K562 (cell line): ENCODE results near the gene UBE2D3. TPM values are rescaled to one million over a fixed set of nuclear protein-coding genes. Genes with fewer than 3 reads are reported as not detected.

Source experiments
- ESRRB ChIP-seq: fragments of 250-450 bp; sonication (Bioruptor Pico); IDR thresholded peaks from 2 replicates; pipeline ENCODE4 v1.5.0; 2020; ENCODE audit warnings: mild to moderate bottlenecking, moderate library complexity, borderline replicate concordance
- HDAC3 ChIP-seq: fragments of 450-650 bp; IDR thresholded peaks from 2 replicates; pipeline ENCODE4 v1.6.1; 2018; ENCODE audit warnings: borderline replicate concordance, mild to moderate bottlenecking, moderate library complexity; ENCODE audit not compliant: partially characterized antibody
- LCOR ChIP-seq: sonication (generic); formaldehyde crosslinking; IDR thresholded peaks from 2 replicates; pipeline ENCODE4 v1.8.0; 2022; ENCODE audit warnings: mild to moderate bottlenecking, missing genetic modification reagents
- MAZ ChIP-seq, 2 experiments: fragments of 450-650 bp in 1 of 2; sonication (generic) in 1 of 2; formaldehyde crosslinking; IDR thresholded peaks in 1 of 2; conservative IDR thresholded peaks in 1 of 2; 2 replicates each; pipeline versions ENCODE4 v1.4.0 to v1.5.0; 2020; ENCODE audit warnings: mild to moderate bottlenecking in 1 of 2, missing genetic modification reagents in 1 of 2
- MECOM ChIP-seq: fragments of 250-450 bp; sonication (Bioruptor Pico); IDR thresholded peaks from 2 replicates; pipeline ENCODE4 v1.8.0; 2022; ENCODE audit warnings: inconsistent platforms
- NEUROD1 ChIP-seq: fragments of 150-350 bp; IDR thresholded peaks from 2 replicates; pipeline ENCODE4 v1.6.1; 2014; ENCODE audit warnings: borderline replicate concordance, low read length, low read depth; ENCODE audit not compliant: partially characterized antibody
- PHF20 ChIP-seq: fragments of 450-650 bp; IDR thresholded peaks from 2 replicates; pipeline ENCODE4 v1.6.1; 2018; ENCODE audit not compliant: partially characterized antibody
- SMAD2 ChIP-seq: fragments of 150-350 bp; IDR thresholded peaks from 2 replicates; pipeline ENCODE4 v1.6.1; 2014; ENCODE audit warnings: low read depth, mild to moderate bottlenecking, low read length
- TCF7L2 ChIP-seq: fragments of 150-350 bp; IDR thresholded peaks from 2 replicates; pipeline ENCODE4 v1.6.1; 2016; ENCODE audit warnings: low read depth, mild to moderate bottlenecking, low read length, moderate library complexity
- ZFPM2 ChIP-seq: fragments of 250-450 bp; sonication (Bioruptor Pico); IDR thresholded peaks from 2 replicates; pipeline ENCODE4 v1.5.1; 2022; ENCODE audit warnings: mild to moderate bottlenecking
- ZNF23 ChIP-seq: fragments of 250-450 bp; sonication (Bioruptor Pico); IDR thresholded peaks from 2 replicates; pipeline ENCODE4 v1.4.0; 2020; ENCODE audit warnings: mild to moderate bottlenecking
- ZNF507 ChIP-seq: conservative IDR thresholded peaks from 2 replicates; pipeline ENCODE4 v1.6.1; 2017; ENCODE audit warnings: missing genetic modification characterization, missing compliant biosample characterization
- ZNF668 ChIP-seq: fragments of 250-450 bp; sonication (Bioruptor Pico); IDR thresholded peaks from 2 replicates; pipeline ENCODE4 v1.8.0; 2022; ENCODE audit warnings: mild to moderate bottlenecking, inconsistent platforms
- ZZZ3 ChIP-seq: fragments of 450-650 bp; IDR thresholded peaks from 2 replicates; pipeline ENCODE4 v1.6.1; 2016; ENCODE audit warnings: antibody characterized with exemption, mild to moderate bottlenecking, moderate library complexity
- polyA plus RNA-seq, 8 experiments: library from polyadenylated mRNA; depleted of rRNA in 4 of 8; stranded (reverse) in 5 of 8; unstranded in 3 of 8; fragments of >200 nt; fragmentation: Nextera tagmentation in 2 of 8; fragmentation: Illumina TruSeq in 1 of 8; extraction: Ambion mirVana in 2 of 8; extraction: Trizol in 1 of 8; gene quantifications; 2 replicates each; pipeline versions ENCODE4 v1.2.1 to v1.2.3, GENCODE V29; 2011 to 2014; ENCODE audit warnings: inconsistent platforms in 1 of 8, missing spikeins in 1 of 8
- total RNA-seq, 7 experiments: library from RNA; depleted of rRNA in 6 of 7; stranded (reverse); fragments of >200 nt in 6 of 7; fragmentation: Illumina TruSeq in 2 of 7; extraction: Trizol in 2 of 7; gene quantifications; 2 replicates each; pipeline versions ENCODE4 v1.2.1 to v1.2.3, GENCODE V29; 2011 to 2021; ENCODE audit warnings: low replicate concordance in 1 of 7
- TF ChIP-seq, protein P1 (sequence below): fragments of 200-800 bp; sonication (Bioruptor generic); IDR thresholded peaks from 2 replicates; pipeline ENCODE4 v1.6.1; 2016; ENCODE audit warnings: missing genetic modification characterization, missing compliant biosample characterization
- TF ChIP-seq, protein P2 (sequence below): IDR thresholded peaks from 3 replicates; pipeline ENCODE4 v1.6.1; 2011; ENCODE audit warnings: borderline replicate concordance, mild to moderate bottlenecking, moderate library complexity; ENCODE audit not compliant: insufficient read length; ENCODE audit errors: extremely low read depth
- TF ChIP-seq, protein P3 (sequence below): fragments of 450-650 bp; formaldehyde crosslinking; IDR thresholded peaks from 2 replicates; pipeline ENCODE4 v1.4.0; 2022; ENCODE audit warnings: missing genetic modification characterization
- TF ChIP-seq, protein P4 (sequence below): sonication (generic); formaldehyde crosslinking; IDR thresholded peaks from 2 replicates; pipeline ENCODE4 v1.8.0; 2022; ENCODE audit warnings: missing genetic modification reagents, mild to moderate bottlenecking, moderate library complexity, borderline replicate concordance

Gene UBE2D3
- total and polyA plus RNA-seq, 9 of the 15 experiments (the other 6 are each of a cell fraction or from before 2014, with no cell fraction given) = 191 to 618 (median 292) TPM

DNA sequence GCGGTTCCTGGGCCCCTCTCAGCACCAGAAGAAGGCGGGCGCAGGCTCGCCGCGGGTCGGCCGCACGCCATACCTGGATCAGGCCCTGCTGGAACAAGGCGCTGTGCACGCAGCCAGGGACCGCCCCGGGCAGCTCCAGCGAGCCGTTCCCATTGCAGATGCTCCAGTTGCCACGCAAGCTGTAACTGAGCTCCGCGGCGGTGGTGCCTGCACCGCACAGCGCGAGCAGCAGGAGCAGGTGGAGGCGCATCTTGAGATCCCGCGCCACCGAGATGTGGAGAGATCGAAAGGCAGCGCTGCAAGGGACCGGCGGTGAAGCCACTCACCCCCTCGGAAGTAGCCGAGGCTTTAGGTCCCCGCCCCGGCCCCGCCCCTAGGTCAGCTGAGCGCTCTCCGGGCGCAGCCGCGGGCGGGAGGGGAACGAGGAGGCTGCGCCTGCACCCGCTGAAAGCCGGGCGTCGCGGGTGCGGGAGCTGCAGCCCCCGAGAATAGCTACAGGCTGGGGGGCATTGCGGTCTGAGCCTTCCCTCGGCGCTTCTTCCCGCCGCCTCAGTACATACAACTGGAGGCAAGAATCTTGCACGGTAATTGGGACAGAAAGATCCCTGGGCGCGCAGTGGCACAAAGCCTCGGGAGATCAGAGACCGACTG is 66.6 kb downstream of the UBE2D3 start, which contains the start of gene MANBA (continued):
- TF ChIP-seq, protein P1, sequence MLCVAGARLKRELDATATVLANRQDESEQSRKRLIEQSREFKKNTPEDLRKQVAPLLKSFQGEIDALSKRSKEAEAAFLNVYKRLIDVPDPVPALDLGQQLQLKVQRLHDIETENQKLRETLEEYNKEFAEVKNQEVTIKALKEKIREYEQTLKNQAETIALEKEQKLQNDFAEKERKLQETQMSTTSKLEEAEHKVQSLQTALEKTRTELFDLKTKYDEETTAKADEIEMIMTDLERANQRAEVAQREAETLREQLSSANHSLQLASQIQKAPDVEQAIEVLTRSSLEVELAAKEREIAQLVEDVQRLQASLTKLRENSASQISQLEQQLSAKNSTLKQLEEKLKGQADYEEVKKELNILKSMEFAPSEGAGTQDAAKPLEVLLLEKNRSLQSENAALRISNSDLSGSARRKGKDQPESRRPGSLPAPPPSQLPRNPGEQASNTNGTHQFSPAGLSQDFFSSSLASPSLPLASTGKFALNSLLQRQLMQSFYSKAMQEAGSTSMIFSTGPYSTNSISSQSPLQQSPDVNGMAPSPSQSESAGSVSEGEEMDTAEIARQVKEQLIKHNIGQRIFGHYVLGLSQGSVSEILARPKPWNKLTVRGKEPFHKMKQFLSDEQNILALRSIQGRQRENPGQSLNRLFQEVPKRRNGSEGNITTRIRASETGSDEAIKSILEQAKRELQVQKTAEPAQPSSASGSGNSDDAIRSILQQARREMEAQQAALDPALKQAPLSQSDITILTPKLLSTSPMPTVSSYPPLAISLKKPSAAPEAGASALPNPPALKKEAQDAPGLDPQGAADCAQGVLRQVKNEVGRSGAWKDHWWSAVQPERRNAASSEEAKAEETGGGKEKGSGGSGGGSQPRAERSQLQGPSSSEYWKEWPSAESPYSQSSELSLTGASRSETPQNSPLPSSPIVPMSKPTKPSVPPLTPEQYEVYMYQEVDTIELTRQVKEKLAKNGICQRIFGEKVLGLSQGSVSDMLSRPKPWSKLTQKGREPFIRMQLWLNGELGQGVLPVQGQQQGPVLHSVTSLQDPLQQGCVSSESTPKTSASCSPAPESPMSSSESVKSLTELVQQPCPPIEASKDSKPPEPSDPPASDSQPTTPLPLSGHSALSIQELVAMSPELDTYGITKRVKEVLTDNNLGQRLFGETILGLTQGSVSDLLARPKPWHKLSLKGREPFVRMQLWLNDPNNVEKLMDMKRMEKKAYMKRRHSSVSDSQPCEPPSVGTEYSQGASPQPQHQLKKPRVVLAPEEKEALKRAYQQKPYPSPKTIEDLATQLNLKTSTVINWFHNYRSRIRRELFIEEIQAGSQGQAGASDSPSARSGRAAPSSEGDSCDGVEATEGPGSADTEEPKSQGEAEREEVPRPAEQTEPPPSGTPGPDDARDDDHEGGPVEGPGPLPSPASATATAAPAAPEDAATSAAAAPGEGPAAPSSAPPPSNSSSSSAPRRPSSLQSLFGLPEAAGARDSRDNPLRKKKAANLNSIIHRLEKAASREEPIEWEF = no peak
- TF ChIP-seq ZNF23 (CRISPR knock-in tag) = no peak
- no peak; the same call in 1 of the 2 replicates for TF ChIP-seq LCOR (CRISPR knock-in tag)
- TF ChIP-seq ZZZ3 = no peak
- no peak for TF ChIP-seq MECOM (CRISPR knock-in tag)
- TF ChIP-seq MAZ (CRISPR knock-in tag; conservative IDR thresholded peaks at IDR 0.05 in 1 of 2, IDR thresholded peaks at IDR 0.05 in 1 of 2) = peak; percentile 72 to 95; a peak in 3 of 4 replicates
- TF ChIP-seq, protein P2, sequence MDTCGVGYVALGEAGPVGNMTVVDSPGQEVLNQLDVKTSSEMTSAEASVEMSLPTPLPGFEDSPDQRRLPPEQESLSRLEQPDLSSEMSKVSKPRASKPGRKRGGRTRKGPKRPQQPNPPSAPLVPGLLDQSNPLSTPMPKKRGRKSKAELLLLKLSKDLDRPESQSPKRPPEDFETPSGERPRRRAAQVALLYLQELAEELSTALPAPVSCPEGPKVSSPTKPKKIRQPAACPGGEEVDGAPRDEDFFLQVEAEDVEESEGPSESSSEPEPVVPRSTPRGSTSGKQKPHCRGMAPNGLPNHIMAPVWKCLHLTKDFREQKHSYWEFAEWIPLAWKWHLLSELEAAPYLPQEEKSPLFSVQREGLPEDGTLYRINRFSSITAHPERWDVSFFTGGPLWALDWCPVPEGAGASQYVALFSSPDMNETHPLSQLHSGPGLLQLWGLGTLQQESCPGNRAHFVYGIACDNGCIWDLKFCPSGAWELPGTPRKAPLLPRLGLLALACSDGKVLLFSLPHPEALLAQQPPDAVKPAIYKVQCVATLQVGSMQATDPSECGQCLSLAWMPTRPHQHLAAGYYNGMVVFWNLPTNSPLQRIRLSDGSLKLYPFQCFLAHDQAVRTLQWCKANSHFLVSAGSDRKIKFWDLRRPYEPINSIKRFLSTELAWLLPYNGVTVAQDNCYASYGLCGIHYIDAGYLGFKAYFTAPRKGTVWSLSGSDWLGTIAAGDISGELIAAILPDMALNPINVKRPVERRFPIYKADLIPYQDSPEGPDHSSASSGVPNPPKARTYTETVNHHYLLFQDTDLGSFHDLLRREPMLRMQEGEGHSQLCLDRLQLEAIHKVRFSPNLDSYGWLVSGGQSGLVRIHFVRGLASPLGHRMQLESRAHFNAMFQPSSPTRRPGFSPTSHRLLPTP = no peak
- TF ChIP-seq TCF7L2 = no peak
- TF ChIP-seq PHF20 = peak; percentile 59
- no peak for TF ChIP-seq ZNF668 (CRISPR knock-in tag)
- TF ChIP-seq, protein P3, sequence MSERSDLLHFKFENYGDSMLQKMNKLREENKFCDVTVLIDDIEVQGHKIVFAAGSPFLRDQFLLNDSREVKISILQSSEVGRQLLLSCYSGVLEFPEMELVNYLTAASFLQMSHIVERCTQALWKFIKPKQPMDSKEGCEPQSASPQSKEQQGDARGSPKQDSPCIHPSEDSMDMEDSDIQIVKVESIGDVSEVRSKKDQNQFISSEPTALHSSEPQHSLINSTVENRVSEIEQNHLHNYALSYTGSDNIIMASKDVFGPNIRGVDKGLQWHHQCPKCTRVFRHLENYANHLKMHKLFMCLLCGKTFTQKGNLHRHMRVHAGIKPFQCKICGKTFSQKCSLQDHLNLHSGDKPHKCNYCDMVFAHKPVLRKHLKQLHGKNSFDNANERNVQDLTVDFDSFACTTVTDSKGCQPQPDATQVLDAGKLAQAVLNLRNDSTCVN (CRISPR knock-in tag) = no peak
- TF ChIP-seq SMAD2 = no peak
- no peak for TF ChIP-seq ZFPM2 (CRISPR knock-in tag)
- no peak for TF ChIP-seq NEUROD1
- TF ChIP-seq HDAC3 = no peak
- no peak for TF ChIP-seq ZNF507 (tag)
- no peak for TF ChIP-seq ESRRB
- TF ChIP-seq, protein P4, sequence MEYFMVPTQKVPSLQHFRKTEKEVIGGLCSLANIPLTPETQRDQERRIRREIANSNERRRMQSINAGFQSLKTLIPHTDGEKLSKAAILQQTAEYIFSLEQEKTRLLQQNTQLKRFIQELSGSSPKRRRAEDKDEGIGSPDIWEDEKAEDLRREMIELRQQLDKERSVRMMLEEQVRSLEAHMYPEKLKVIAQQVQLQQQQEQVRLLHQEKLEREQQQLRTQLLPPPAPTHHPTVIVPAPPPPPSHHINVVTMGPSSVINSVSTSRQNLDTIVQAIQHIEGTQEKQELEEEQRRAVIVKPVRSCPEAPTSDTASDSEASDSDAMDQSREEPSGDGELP (CRISPR knock-in tag) = peak; percentile 99
